HG03354 (cell line): ENCODE data around the gene ABLIM1.
A peak's percentile ranks its signal among the peaks of the same experiment; 100 is the strongest.

ENCODE experiments used
- ATAC-seq: cut with Tn5 transposase; IDR thresholded peaks from one replicate; pipeline ENCODE4 v1.9.1; 2021; ENCODE audit warnings: mild to moderate bottlenecking; ENCODE audit not compliant: unreplicated experiment, poor library complexity, severe bottlenecking

Gene ABLIM1

GRCh38 chr10:114504769-114505579, 153.1 kb downstream of the ABLIM1 start:
- ATAC-seq, result no peak

GRCh38 chr10:114502074-114502473, 156.0 kb downstream of the ABLIM1 start:
- no peak for ATAC-seq

- ATAC-seq, result no peak
These were observed 156.4 kb downstream of the ABLIM1 start for GRCh38 chr10:114501650-114502049.

GRCh38 chr10:114500643-114501042, 157.4 kb downstream of the ABLIM1 start:
- no peak for ATAC-seq

- ATAC-seq, result peak; percentile 28
These were observed 158.4 kb downstream of the ABLIM1 start for GRCh38 chr10:114499630-114500190.

GRCh38 chr10:114499116-114499515, 159.0 kb downstream of the ABLIM1 start:
- ATAC-seq, result peak; percentile 21

GRCh38 chr10:114498413-114499111, 159.5 kb downstream of the ABLIM1 start:
- peak; percentile 72 for ATAC-seq

- no peak for ATAC-seq
These were observed 162.8 kb downstream of the ABLIM1 start for GRCh38 chr10:114495303-114495702.

- ATAC-seq, result peak; percentile 39
These were observed 165.6 kb downstream of the ABLIM1 start for GRCh38 chr10:114492351-114493037.

GRCh38 chr10:114491933-114492332, 166.1 kb downstream of the ABLIM1 start:
- ATAC-seq, result no peak

- no peak for ATAC-seq
These were observed 166.7 kb downstream of the ABLIM1 start for GRCh38 chr10:114491419-114491818.

GRCh38 chr10:114489521-114490310, 168.4 kb downstream of the ABLIM1 start:
- ATAC-seq, result no peak

GRCh38 chr10:114487815-114488536, 170.1 kb downstream of the ABLIM1 start:
- ATAC-seq, result no peak

GRCh38 chr10:114486938-114487814, 170.9 kb downstream of the ABLIM1 start:
- no peak for ATAC-seq

- no peak for ATAC-seq
These were observed 172.2 kb downstream of the ABLIM1 start for GRCh38 chr10:114485696-114486400.

GRCh38 chr10:114483575-114483974, 174.5 kb downstream of the ABLIM1 start:
- ATAC-seq, result no peak
